PC-3 (cell line): ENCODE measurements around the gene NEBL. TPM values are rescaled to one million over a fixed set of nuclear protein-coding genes. Genes with fewer than 3 reads are reported as not detected.

ENCODE experiments used
- ATAC-seq: fragments of 200-7000 bp; cut with Tn5 transposase; 2 replicates; pipeline ENCODE4 v1.9.1; 2020; ENCODE audit warnings: mild to moderate bottlenecking, moderate library complexity
- BruUV-seq: library from RNA; stranded (reverse); fragments of 400-500 nt; replicated peaks from 2 replicates; lab custom pipeline; 2021; lab: Mats Ljungman, UMichigan
- CTCF ChIA-PET: fragments of 300-600 bp; sonication (Branson Sonifier 250); formaldehyde crosslinking; loops from one replicate; lab custom pipeline; 2022; ENCODE audit warnings: antibody characterized with exemption; lab: Charles Lee
- POLR2A ChIA-PET: fragments of 300-600 bp; sonication (Branson Sonifier 250); formaldehyde crosslinking; loops from one replicate; lab custom pipeline; 2022; ENCODE audit warnings: antibody characterized with exemption; ENCODE audit not compliant: unreplicated experiment; lab: Charles Lee
- DNase-seq: peaks from one replicate; pipeline ENCODE4 v3.0.0-alpha.2; 2015
- H2AFZ ChIP-seq: fragments of 300-600 bp; sonication (generic); 2 replicates; pipeline ENCODE4 v1.6.0; 2016; ENCODE audit warnings: antibody characterized with exemption, low read length
- H3F3A ChIP-seq: fragments of 300-600 bp; sonication (generic); one replicate; pipeline ENCODE4 v1.6.0; 2017; ENCODE audit warnings: antibody characterized with exemption, low read length, control low read depth, mild to moderate bottlenecking; ENCODE audit not compliant: unreplicated experiment
- H3K27ac ChIP-seq: fragments of 300-600 bp; sonication (generic); 2 replicates; pipeline ENCODE4 v1.5.1; 2016; ENCODE audit warnings: mild to moderate bottlenecking, low read length
- H3K27me3 ChIP-seq: fragments of 300-600 bp; sonication (generic); 2 replicates; pipeline ENCODE4 v1.6.1; 2016; ENCODE audit warnings: low read length, mixed read lengths
- H3K36me3 ChIP-seq: fragments of 300-600 bp; sonication (generic); 2 replicates; pipeline ENCODE4 v1.6.1; 2016; ENCODE audit warnings: low read depth, mixed run types, low read length, mixed read lengths
- H3K4me1 ChIP-seq: fragments of 300-600 bp; sonication (generic); 2 replicates; pipeline ENCODE4 v1.5.1; 2016; ENCODE audit warnings: low read length; ENCODE audit not compliant: insufficient read depth
- H3K4me2 ChIP-seq: fragments of 300-600 bp; sonication (generic); 2 replicates; pipeline ENCODE4 v1.6.0; 2016; ENCODE audit warnings: low read length
- H3K4me3 ChIP-seq: fragments of 300-600 bp; sonication (generic); 2 replicates; pipeline ENCODE4 v1.5.1; 2016; ENCODE audit warnings: mild to moderate bottlenecking, low read length, mixed read lengths
- H3K79me2 ChIP-seq: fragments of 300-600 bp; sonication (generic); 2 replicates; pipeline ENCODE4 v1.6.1; 2017; ENCODE audit warnings: low read length, mixed read lengths
- H3K9ac ChIP-seq: fragments of 300-600 bp; sonication (generic); 2 replicates; pipeline ENCODE4 v1.6.0; 2016; ENCODE audit warnings: mild to moderate bottlenecking, low read length
- H3K9me2 ChIP-seq: fragments of 300-600 bp; sonication (generic); replicated peaks from 2 replicates; pipeline ENCODE4 v1.6.1; 2016; ENCODE audit warnings: mixed run types, low read length, mixed read lengths
- H3K9me3 ChIP-seq: fragments of 300-600 bp; sonication (generic); 2 replicates; pipeline ENCODE4 v1.6.1; 2016; ENCODE audit warnings: low read length, mixed read lengths
- H4K20me1 ChIP-seq: fragments of 300-600 bp; sonication (generic); 2 replicates; pipeline ENCODE4 v1.6.1; 2016; ENCODE audit warnings: low read length, mixed read lengths
- CTCF ChIP-seq: fragments of 300-600 bp; sonication (generic); conservative IDR thresholded peaks from 2 replicates; pipeline ENCODE4 v1.5.1; 2017; ENCODE audit warnings: antibody characterized with exemption, low read depth, mild to moderate bottlenecking, low read length
- EZH2 ChIP-seq: fragments of 300-600 bp; sonication (generic); IDR thresholded peaks from one replicate; pipeline ENCODE4 v1.6.1; 2017; ENCODE audit warnings: antibody characterized with exemption, mild to moderate bottlenecking, low read length; ENCODE audit not compliant: unreplicated experiment
- EZH2phosphoT487 ChIP-seq: fragments of 300-600 bp; sonication (generic); IDR thresholded peaks from 2 replicates; pipeline ENCODE4 v1.6.1; 2018; ENCODE audit warnings: mild to moderate bottlenecking, antibody characterized with exemption, low read length, borderline replicate concordance
- intact Hi-C: fragments of 100-400 bp; cut with micrococcal nuclease; formaldehyde crosslinking; loops from 2 replicates; pipeline ENCODE4 v1.9.0; 2023
- total RNA-seq: library from RNA; depleted of rRNA; stranded (reverse); fragments of >200 nt; gene quantifications from 2 replicates; pipeline ENCODE4 v1.2.3, GENCODE V29; 2014

NEBL gene
- total RNA-seq, 1 experiment from 2014 or later: 14.7 TPM

- Histone ChIP-seq H3K27ac (no peak overlapping the region), H3K27me3 (peaks cover 26% of the 10 kb centered on the region), H3K4me2 (no peak overlapping the region), H3K4me1 (peaks cover 12% of the 10 kb centered on the region), H4K20me1 (no peaks in the 10 kb centered on the region), H3F3A (no peaks in the 10 kb centered on the region), H3K79me2 (no peaks in the 10 kb centered on the region), H2AFZ (no peak overlapping the region), H3K4me3 (no peak overlapping the region), H3K9me2 (no peaks in the 10 kb centered on the region), H3K36me3 (no peaks in the 10 kb centered on the region), H3K9me3 (no peaks in the 10 kb centered on the region), H3K9ac (no peak overlapping the region)
- ChIA-PET POLR2A (no interaction called here), CTCF (no interaction called here)
- DNase-seq: no peak
- BruUV-seq: no TSS peak
- ATAC-seq: no peak
- intact Hi-C loops: no loop called here
- TF ChIP-seq EZH2 (no peak), CTCF (no peak), EZH2phosphoT487 (no peak)
Measured at GRCh38 chr10:20771051-20771450, 126.1 kb downstream of the NEBL start.

GRCh38 chr10:20769481-20769880 is 127.6 kb downstream of the NEBL start:
- Histone ChIP-seq H3K79me2 (no peaks in the 10 kb centered on the region), H3F3A (no peaks in the 10 kb centered on the region), H3K9ac (no peak overlapping the region), H3K4me2 (no peak overlapping the region), H2AFZ (no peak overlapping the region), H4K20me1 (no peaks in the 10 kb centered on the region), H3K27ac (no peak overlapping the region), H3K9me3 (no peaks in the 10 kb centered on the region), H3K36me3 (no peaks in the 10 kb centered on the region), H3K9me2 (no peaks in the 10 kb centered on the region), H3K4me1 (peaks cover 12% of the 10 kb centered on the region), H3K27me3 (peaks cover 10% of the 10 kb centered on the region), H3K4me3 (no peak overlapping the region)
- CTCF ChIA-PET: interaction anchor here (0.6 to 1.0 kb wide), 2 partner anchors 10 to 950 kb away, joined by 3 read pairs; no protein-coding TSS in a partner anchor
- no peak for DNase-seq
- intact Hi-C loops: loop anchor here (2.0 kb wide), 1 partner anchor 951 kb away; no protein-coding TSS in a partner anchor
- POLR2A ChIA-PET: no interaction called here
- TF ChIP-seq EZH2 (no peak), CTCF (no peak), EZH2phosphoT487 (no peak)
- BruUV-seq: no TSS peak
- no peak for ATAC-seq

GRCh38 chr10:20768843-20769242 is 128.3 kb downstream of the NEBL start:
- no TSS peak for BruUV-seq
- ATAC-seq (no peak), DNase-seq (peak; percentile 19)
- POLR2A ChIA-PET: no interaction called here
- Histone ChIP-seq H3K27me3 (peaks cover 3% of the 10 kb centered on the region; the same call in 1 of the 2 replicates), H4K20me1 (no peaks in the 10 kb centered on the region), H3K4me1 (peaks cover 12% of the 10 kb centered on the region), H3K9me2 (no peaks in the 10 kb centered on the region), H3K9ac (no peak overlapping the region), H3F3A (no peaks in the 10 kb centered on the region), H2AFZ (no peak overlapping the region), H3K79me2 (no peaks in the 10 kb centered on the region), H3K36me3 (no peaks in the 10 kb centered on the region), H3K9me3 (no peaks in the 10 kb centered on the region), H3K4me3 (no peak overlapping the region), H3K4me2 (no peak overlapping the region), H3K27ac (no peak overlapping the region)
- intact Hi-C loops: loop anchor here (2.0 kb wide), 1 partner anchor 950 kb away; no protein-coding TSS in a partner anchor
- CTCF ChIA-PET: interaction anchor here (0.6 to 1.0 kb wide), 2 partner anchors 9 to 950 kb away, joined by 3 read pairs; no protein-coding TSS in a partner anchor
- peak; percentile 47; the same call in 1 of the 2 replicates for TF ChIP-seq CTCF
- no peak for TF ChIP-seq EZH2phosphoT487
